Activated B cell treated with CpG ODN at 0.5 μM for 24 hours (primary cell): ENCODE results near the gene SKIDA1. TPM values are rescaled to one million over a fixed set of nuclear protein-coding genes. Genes with fewer than 3 reads are reported as not detected.

Experiments used
- ATAC-seq: fragments of 200-7000 bp; cut with Tn5 transposase; one replicate; pipeline ENCODE4 v1.10.0; 2021; ENCODE audit warnings: low read depth, mild to moderate bottlenecking, moderate library complexity
- CTCF ChIA-PET: fragments of 350-600 bp; sonication (Branson Sonifier 250); formaldehyde crosslinking; loops from one replicate; lab custom pipeline; 2021; ENCODE audit warnings: antibody characterized with exemption; lab: Charles Lee
- POLR2A ChIA-PET: fragments of 350-600 bp; sonication (Branson Sonifier 250); formaldehyde crosslinking; loops from one replicate; lab custom pipeline; 2021; ENCODE audit warnings: antibody characterized with exemption; lab: Charles Lee
- DNase-seq: peaks from one replicate; pipeline ENCODE4 v3.0.0; 2022
- H3K27ac Mint-ChIP-seq: one replicate; pipeline ENCODE4 v1.8.0; 2020; ENCODE audit warnings: mixed read lengths
- H3K27me3 Mint-ChIP-seq: one replicate; pipeline ENCODE4 v1.8.0; 2021; ENCODE audit warnings: mixed read lengths
- H3K36me3 Mint-ChIP-seq: one replicate; pipeline ENCODE4 v1.8.0; 2021; ENCODE audit warnings: low read depth, mixed read lengths
- H3K4me1 Mint-ChIP-seq: one replicate; pipeline ENCODE4 v1.8.0; 2021; ENCODE audit warnings: mixed read lengths
- H3K4me3 Mint-ChIP-seq: one replicate; pipeline ENCODE4 v1.8.0; 2020; ENCODE audit warnings: mild to moderate bottlenecking, mixed read lengths
- H3K9me3 Mint-ChIP-seq: one replicate; pipeline ENCODE4 v1.8.0; 2020; ENCODE audit warnings: mixed read lengths
- intact Hi-C: fragments of 100-400 bp; cut with micrococcal nuclease; formaldehyde crosslinking; loops from one replicate; pipeline ENCODE4 v1.15.1; 2024
- total RNA-seq: library from RNA; stranded (reverse); gene quantifications from 2 replicates; pipeline ENCODE4 v1.2.3, GENCODE V29; 2022
- TF ChIP-seq, protein P1 (sequence below): fragments of 200-600 bp; IDR thresholded peaks from one replicate; pipeline ENCODE4 v1.8.0; 2022; ENCODE audit warnings: antibody characterized with exemption, mild to moderate bottlenecking

Gene SKIDA1
- total RNA-seq, 1 donor from 2014 or later = 0.60 TPM

DNA sequence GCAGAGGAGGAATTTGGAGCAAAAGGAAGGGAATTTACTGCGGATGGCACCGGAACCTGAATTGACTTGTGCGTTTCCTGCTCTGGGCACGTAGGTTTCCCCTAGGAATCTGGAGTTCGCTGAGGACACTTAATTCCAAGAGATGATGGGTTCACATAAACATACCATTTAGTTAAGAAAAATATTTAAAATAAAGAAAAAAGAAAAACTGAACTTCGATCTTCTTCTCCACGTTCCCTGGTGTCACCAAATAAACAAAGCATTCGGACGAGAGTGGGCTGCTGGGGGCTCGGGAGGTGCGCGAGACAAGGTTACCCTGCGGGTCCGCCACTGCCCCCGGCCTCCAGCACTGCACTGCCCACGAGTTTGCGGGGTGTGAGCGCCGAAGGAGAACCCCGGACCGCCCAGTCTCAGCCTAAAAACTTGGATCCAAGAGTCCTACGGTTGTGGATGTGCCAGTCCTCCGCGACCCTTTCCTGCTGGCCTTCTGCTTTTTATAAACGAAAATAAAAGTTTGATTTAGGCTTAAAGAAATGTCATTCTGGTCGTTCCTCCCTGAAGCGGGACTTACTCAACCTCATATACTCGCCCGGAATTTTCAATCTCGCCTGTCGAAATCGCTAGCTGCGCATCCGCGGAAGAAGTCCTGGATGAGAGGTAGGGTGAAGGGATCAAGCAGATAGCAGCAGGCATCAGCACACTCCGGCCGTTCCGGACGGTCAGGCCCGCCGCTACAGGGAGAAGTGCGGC is 30.3 kb downstream of the SKIDA1 start:
- peak overlapping the region; percentile 85 for H3K4me3 Mint-ChIP-seq
- ChIA-PET CTCF (interaction anchor here (1.0 to 4.1 kb wide), 12 partner anchors 23 to 1079 kb away, joined by 3 to 21 read pairs (median 6); partner anchors contain the start of genes COMMD3 and SKIDA1), POLR2A (interaction anchor here (1.0 to 3.2 kb wide), 3 partner anchors 21 to 821 kb away, joined by 3 to 18 read pairs (median 10); partner anchors contain the start of genes COMMD3 and SKIDA1)
- no peaks in the 10 kb centered on the region for H3K9me3 Mint-ChIP-seq
- peaks cover 33% of the 10 kb centered on the region for H3K4me1 Mint-ChIP-seq
- intact Hi-C loops = loop anchor here (1.0 to 10.0 kb wide), 13 partner anchors 180 to 1700 kb away; partner anchors contain the start of genes DNAJC1, MSRB2 and PTF1A
- ATAC-seq = no peak
- peak overlapping the region; percentile 41 for H3K27ac Mint-ChIP-seq
- TF ChIP-seq, protein P1, sequence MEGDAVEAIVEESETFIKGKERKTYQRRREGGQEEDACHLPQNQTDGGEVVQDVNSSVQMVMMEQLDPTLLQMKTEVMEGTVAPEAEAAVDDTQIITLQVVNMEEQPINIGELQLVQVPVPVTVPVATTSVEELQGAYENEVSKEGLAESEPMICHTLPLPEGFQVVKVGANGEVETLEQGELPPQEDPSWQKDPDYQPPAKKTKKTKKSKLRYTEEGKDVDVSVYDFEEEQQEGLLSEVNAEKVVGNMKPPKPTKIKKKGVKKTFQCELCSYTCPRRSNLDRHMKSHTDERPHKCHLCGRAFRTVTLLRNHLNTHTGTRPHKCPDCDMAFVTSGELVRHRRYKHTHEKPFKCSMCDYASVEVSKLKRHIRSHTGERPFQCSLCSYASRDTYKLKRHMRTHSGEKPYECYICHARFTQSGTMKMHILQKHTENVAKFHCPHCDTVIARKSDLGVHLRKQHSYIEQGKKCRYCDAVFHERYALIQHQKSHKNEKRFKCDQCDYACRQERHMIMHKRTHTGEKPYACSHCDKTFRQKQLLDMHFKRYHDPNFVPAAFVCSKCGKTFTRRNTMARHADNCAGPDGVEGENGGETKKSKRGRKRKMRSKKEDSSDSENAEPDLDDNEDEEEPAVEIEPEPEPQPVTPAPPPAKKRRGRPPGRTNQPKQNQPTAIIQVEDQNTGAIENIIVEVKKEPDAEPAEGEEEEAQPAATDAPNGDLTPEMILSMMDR = no peak
- peaks cover 49% of the 10 kb centered on the region for H3K27me3 Mint-ChIP-seq
- DNase-seq = no peak
- H3K36me3 Mint-ChIP-seq = no peaks in the 10 kb centered on the region

DNA sequence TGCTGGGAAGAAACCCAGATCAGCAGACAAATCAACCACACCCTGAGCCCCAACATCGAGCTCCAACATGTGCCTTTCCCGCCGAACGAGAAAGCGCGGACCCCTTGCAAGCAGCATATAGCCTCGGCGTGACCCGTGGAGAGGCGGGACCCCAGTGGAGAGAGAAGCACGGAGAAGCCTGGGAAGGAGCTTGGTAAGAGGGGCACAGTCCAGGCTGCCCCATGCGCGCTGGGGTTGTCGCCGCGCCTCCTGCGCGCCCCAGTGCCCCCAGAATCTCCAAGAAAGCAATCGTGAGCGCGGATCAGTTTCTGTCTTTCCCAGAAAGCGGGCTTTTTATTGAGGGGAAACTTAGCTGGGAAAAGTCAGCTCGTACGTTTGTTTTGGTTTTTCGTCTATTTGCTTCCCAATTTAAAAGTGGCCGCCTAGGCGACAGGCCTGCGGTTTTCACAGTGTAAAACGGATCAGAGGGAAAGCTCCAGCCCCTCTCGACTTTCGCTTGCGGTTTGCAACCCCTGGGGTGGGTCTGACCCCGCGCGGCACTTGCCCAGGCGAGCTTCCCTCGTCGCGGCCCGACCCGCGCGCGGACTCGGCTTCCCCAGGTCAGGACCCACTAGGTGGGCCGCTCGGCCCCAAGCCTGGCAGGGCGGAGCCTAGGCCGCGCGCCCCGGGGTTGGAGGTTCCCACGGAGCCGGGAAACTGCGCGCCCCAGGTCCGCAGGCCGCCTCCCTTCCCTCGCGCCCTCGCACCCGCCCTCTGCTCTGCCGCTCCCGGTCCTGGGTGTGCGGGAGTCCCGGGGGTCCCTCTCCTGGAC is 31.1 kb downstream of the SKIDA1 start:
- ChIA-PET CTCF (interaction anchor here (1.8 kb wide), 1 partner anchor 238 kb away, joined by 4 read pairs; no protein-coding TSS in a partner anchor), POLR2A (interaction anchor here (3.2 kb wide), 1 partner anchor 32 kb away, joined by 18 read pairs; the partner anchor contains the start of gene SKIDA1)
- H3K27me3 Mint-ChIP-seq = peaks cover 47% of the 10 kb centered on the region
- H3K4me1 Mint-ChIP-seq = peaks cover 27% of the 10 kb centered on the region
- peak; percentile 31 for DNase-seq
- H3K36me3 Mint-ChIP-seq = no peaks in the 10 kb centered on the region
- H3K27ac Mint-ChIP-seq = no peak overlapping the region
- TF ChIP-seq, protein P1 = no peak
- peak overlapping the region; percentile 85 for H3K4me3 Mint-ChIP-seq
- ATAC-seq = no peak
- no peaks in the 10 kb centered on the region for H3K9me3 Mint-ChIP-seq
- intact Hi-C loops = loop anchor here (1.0 to 10.0 kb wide), 13 partner anchors 181 to 1700 kb away; partner anchors contain the start of genes DNAJC1, MSRB2 and PTF1A

DNA sequence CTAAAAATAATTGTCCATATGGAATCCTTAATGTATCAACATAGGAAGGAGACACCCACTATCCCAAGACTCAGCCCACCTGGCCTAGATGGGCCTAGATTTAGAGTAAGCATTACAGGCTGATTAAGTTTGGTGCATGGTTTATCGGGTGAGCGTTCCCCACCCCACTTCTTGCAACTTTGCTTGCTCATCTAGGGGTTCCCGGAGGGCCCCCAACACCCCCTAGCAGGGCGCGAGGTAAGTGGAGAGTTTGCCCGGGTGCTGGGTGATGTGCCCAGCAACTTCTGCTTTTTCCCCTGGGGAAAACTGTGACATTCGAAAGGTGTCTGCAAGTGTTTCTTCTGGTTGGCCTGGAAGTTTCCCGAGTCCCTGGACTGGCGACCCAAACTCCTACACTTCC is 31.7 kb downstream of the SKIDA1 start:
- Mint-ChIP-seq H3K4me3 (peak overlapping the region; percentile 82), H3K9me3 (no peaks in the 10 kb centered on the region), H3K27me3 (peaks cover 41% of the 10 kb centered on the region), H3K4me1 (peaks cover 23% of the 10 kb centered on the region), H3K27ac (no peak overlapping the region), H3K36me3 (no peaks in the 10 kb centered on the region)
- intact Hi-C loops = loop anchor here (2.0 to 10.0 kb wide), 7 partner anchors 461 to 1701 kb away; partner anchors contain the start of genes MSRB2 and PTF1A
- CTCF ChIA-PET = interaction anchor here (1.8 kb wide), 1 partner anchor 239 kb away, joined by 4 read pairs; no protein-coding TSS in a partner anchor
- POLR2A ChIA-PET = no interaction called here
- DNase-seq (no peak), ATAC-seq (no peak)
- TF ChIP-seq, protein P1 = no peak

DNA sequence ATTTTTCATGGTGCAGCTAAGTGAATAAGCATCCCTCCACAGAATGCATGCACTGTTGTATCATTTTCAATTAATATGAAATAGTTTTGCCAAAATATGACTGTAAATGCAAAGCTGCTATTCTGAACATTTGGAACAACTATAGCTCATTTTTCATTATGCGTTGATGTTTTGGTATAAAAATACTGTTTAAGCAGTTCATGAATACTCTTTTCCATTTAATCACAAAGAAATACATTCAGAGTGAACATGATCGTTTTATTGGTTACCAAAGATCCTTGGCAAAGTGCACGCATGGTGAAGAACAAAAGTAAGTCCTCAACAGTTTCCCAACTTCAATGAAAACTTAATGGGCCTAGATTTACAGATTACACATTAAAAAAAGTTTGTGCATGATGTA is 33.1 kb downstream of the SKIDA1 start:
- ATAC-seq (no peak), DNase-seq (no peak)
- intact Hi-C loops = loop anchor here (10.0 kb wide), 4 partner anchors 638 to 1702 kb away; partner anchors contain the start of genes MSRB2 and PTF1A
- ChIA-PET POLR2A (interaction anchor here (0.7 kb wide), 1 partner anchor 197 kb away, joined by 5 read pairs; no protein-coding TSS in a partner anchor), CTCF (no interaction called here)
- peaks cover 33% of the 10 kb centered on the region for H3K27me3 Mint-ChIP-seq
- H3K9me3 Mint-ChIP-seq = no peaks in the 10 kb centered on the region
- peaks cover 18% of the 10 kb centered on the region for H3K4me1 Mint-ChIP-seq
- H3K36me3 Mint-ChIP-seq = no peaks in the 10 kb centered on the region
- no peak overlapping the region for H3K27ac Mint-ChIP-seq
- TF ChIP-seq, protein P1 = no peak
- H3K4me3 Mint-ChIP-seq = no peak overlapping the region
